H1 (cell line): ENCODE results near the gene COL4A2. TPM values are rescaled to one million over a fixed set of nuclear protein-coding genes. Genes with fewer than 3 reads are reported as not detected.

ENCODE experiments used
- CTCF ChIA-PET: fragments of 300-600 bp; sonication (Branson Sonifier 250); formaldehyde crosslinking; loops from one replicate; lab custom pipeline; 2021; ENCODE audit not compliant: partially characterized antibody; lab: Charles Lee
- POLR2A ChIA-PET: fragments of 300-600 bp; sonication (Branson Sonifier 250); formaldehyde crosslinking; loops from one replicate; lab custom pipeline; 2021; ENCODE audit warnings: inconsistent platforms; ENCODE audit not compliant: partially characterized antibody; lab: Charles Lee
- DNase-seq, 2 experiments: peaks; one replicate each; pipeline versions ENCODE4 v3.0.0 to v3.0.0-alpha.2; 2010 to 2022; ENCODE audit warnings: low spot score in 2 of 2, low read depth in 1 of 2, mixed read lengths in 1 of 2
- FAIRE-seq: peaks from 2 replicates; lab custom pipeline; 2011; peaks lifted over from hg19 to GRCh38; lab: Jason Lieb, UNC
- H2AFZ ChIP-seq: 2 replicates; pipeline ENCODE4 v1.8.1; 2012; ENCODE audit warnings: low read length, inconsistent platforms
- H2AK5ac ChIP-seq: 2 replicates; pipeline ENCODE4 v1.6.1; 2013; ENCODE audit warnings: low read depth, low read length
- H2BK120ac ChIP-seq: replicated peaks from 2 replicates; pipeline ENCODE3; 2013; ENCODE audit warnings: low read depth, low read length, inconsistent platforms
- H2BK12ac ChIP-seq: 2 replicates; pipeline ENCODE4 v1.6.1; 2013; ENCODE audit warnings: low read depth, low read length
- H2BK15ac ChIP-seq: 2 replicates; pipeline ENCODE4 v1.6.1; 2013; ENCODE audit warnings: low read length
- H2BK20ac ChIP-seq: 2 replicates; pipeline ENCODE4 v1.6.1; 2013; ENCODE audit warnings: low read length
- H2BK5ac ChIP-seq: 2 replicates; pipeline ENCODE4 v1.6.1; 2013; ENCODE audit warnings: low read depth, low read length
- H3K14ac ChIP-seq: 2 replicates; pipeline ENCODE4 v1.6.1; 2013; ENCODE audit warnings: inconsistent platforms; ENCODE audit not compliant: insufficient read length
- H3K18ac ChIP-seq: 2 replicates; pipeline ENCODE4 v1.6.1; 2013; ENCODE audit warnings: low read length; ENCODE audit errors: extremely low read depth
- H3K23ac ChIP-seq: 2 replicates; pipeline ENCODE4 v1.6.1; 2013; ENCODE audit warnings: inconsistent platforms; ENCODE audit not compliant: insufficient read length
- H3K23me2 ChIP-seq: 2 replicates; pipeline ENCODE4 v1.6.1; 2013; ENCODE audit warnings: low read depth, low read length
- H3K27ac ChIP-seq: 2 replicates; pipeline ENCODE4 v1.6.1; 2011; ENCODE audit warnings: low read depth, low read length, inconsistent platforms
- H3K27me3 ChIP-seq, 4 experiments: replicated peaks in 1 of 4; 1 replicate in 1 of 4; 2 replicates in 3 of 4; pipeline versions ENCODE4 v1.6.1 to v1.8.1; 2011 to 2013; ENCODE audit warnings: low read length in 3 of 4, mild to moderate bottlenecking in 3 of 4, inconsistent platforms in 2 of 4, mixed read lengths in 2 of 4, moderate library complexity in 1 of 4; ENCODE audit not compliant: control insufficient read depth in 3 of 4, insufficient read depth in 3 of 4; ENCODE audit errors: extremely low read depth in 1 of 4
- H3K36me3 ChIP-seq, 4 experiments: 2 replicates each; pipeline versions ENCODE4 v1.6.1 to v1.8.1; 2011 to 2013; ENCODE audit warnings: mild to moderate bottlenecking in 4 of 4, low read length in 3 of 4, moderate library complexity in 2 of 4, control low read depth in 1 of 4, inconsistent platforms in 1 of 4; ENCODE audit not compliant: insufficient read depth in 4 of 4, control insufficient read depth in 2 of 4
- H3K4ac ChIP-seq: replicated peaks from 2 replicates; pipeline ENCODE3; 2013; ENCODE audit warnings: low read length, low read depth, mixed read lengths, inconsistent platforms; ENCODE audit not compliant: insufficient read length
- H3K4me1 ChIP-seq, 4 experiments: replicated peaks in 1 of 4; 1 replicate in 1 of 4; 2 replicates in 3 of 4; pipeline versions ENCODE4 v1.6.1 to v1.8.1; 2011 to 2013; ENCODE audit warnings: low read length in 3 of 4, inconsistent platforms in 2 of 4, mixed read lengths in 1 of 4; ENCODE audit not compliant: insufficient read depth in 4 of 4, control insufficient read depth in 3 of 4
- H3K4me2 ChIP-seq, 2 experiments: 2 replicates each; pipeline versions ENCODE4 v1.6.1 to v1.8.1; 2011 to 2013; ENCODE audit warnings: low read depth in 2 of 2, low read length in 2 of 2, control low read depth in 1 of 2, inconsistent platforms in 1 of 2, mild to moderate bottlenecking in 1 of 2; ENCODE audit not compliant: insufficient read depth in 1 of 2
- H3K4me3 ChIP-seq, 4 experiments: fragments of 200-600, 300-600 bp in 1 of 4; sonication (generic), shearing (Covaris generic), sonication (Bioruptor Twin) in 1 of 4; 2 replicates each; pipeline versions ENCODE4 v1.5.1 to v1.8.1; 2011 to 2016; ENCODE audit warnings: low read length in 4 of 4, low read depth in 3 of 4, control low read depth in 2 of 4, inconsistent platforms in 2 of 4, mild to moderate bottlenecking in 2 of 4, mixed read lengths in 1 of 4, moderate library complexity in 1 of 4; ENCODE audit not compliant: insufficient read depth in 2 of 4; ENCODE audit errors: extremely low read depth in 1 of 4
- H3K56ac ChIP-seq: replicated peaks from 2 replicates; pipeline ENCODE3; 2013; ENCODE audit warnings: low read depth, mild to moderate bottlenecking, mixed read lengths, low read length, inconsistent platforms; ENCODE audit not compliant: insufficient read length
- H3K79me1 ChIP-seq: 2 replicates; pipeline ENCODE4 v1.6.1; 2013; ENCODE audit warnings: low read depth, low read length, control low read depth
- H3K79me2 ChIP-seq, 2 experiments: 2 replicates each; pipeline versions ENCODE4 v1.6.1 to v1.8.1; 2012 to 2013; ENCODE audit warnings: low read length in 2 of 2, mild to moderate bottlenecking in 2 of 2, inconsistent platforms in 1 of 2; ENCODE audit not compliant: insufficient read depth in 2 of 2, control insufficient read depth in 1 of 2
- H3K9ac ChIP-seq, 4 experiments: replicated peaks in 1 of 4; 1 replicate in 1 of 4; 2 replicates in 3 of 4; pipeline versions ENCODE4 v1.6.1 to v1.8.1; 2011 to 2013; ENCODE audit warnings: low read depth in 3 of 4, low read length in 3 of 4, control low read depth in 2 of 4, mild to moderate bottlenecking in 2 of 4, moderate library complexity in 2 of 4, inconsistent platforms in 1 of 4; ENCODE audit errors: extremely low read depth in 1 of 4
- H3K9me3 ChIP-seq, 2 experiments: 2 replicates each; pipeline versions ENCODE4 v1.6.1 to v1.8.1; 2012 to 2013; ENCODE audit warnings: mild to moderate bottlenecking in 2 of 2, moderate library complexity in 2 of 2, control low read depth in 1 of 2, inconsistent platforms in 1 of 2, low read depth in 1 of 2, low read length in 1 of 2, mixed read lengths in 1 of 2; ENCODE audit not compliant: insufficient read depth in 2 of 2
- H4K20me1 ChIP-seq, 2 experiments: replicated peaks in 1 of 2; 2 replicates each; pipeline versions ENCODE3 to v1.8.1; 2011 to 2013; ENCODE audit warnings: inconsistent platforms in 2 of 2, low read length in 2 of 2, mild to moderate bottlenecking in 1 of 2; ENCODE audit not compliant: insufficient read depth in 2 of 2, control insufficient read depth in 1 of 2
- H4K5ac ChIP-seq: 2 replicates; pipeline ENCODE4 v1.6.1; 2013; ENCODE audit warnings: low read length, low read depth, mixed read lengths, inconsistent platforms; ENCODE audit not compliant: insufficient read length
- H4K8ac ChIP-seq: 2 replicates; pipeline ENCODE4 v1.8.0; 2013; ENCODE audit warnings: mild to moderate bottlenecking, moderate library complexity, low read length, inconsistent platforms; ENCODE audit not compliant: insufficient read depth; ENCODE audit errors: extremely low read depth
- H4K91ac ChIP-seq: replicated peaks from 2 replicates; pipeline ENCODE3; 2013; ENCODE audit warnings: low read length, mixed read lengths, inconsistent platforms; ENCODE audit not compliant: insufficient read length
- CEBPB ChIP-seq: IDR thresholded peaks from 2 replicates; pipeline ENCODE4 v1.6.1; 2012; ENCODE audit warnings: low read depth, low read length
- CHD1 ChIP-seq: IDR thresholded peaks from 2 replicates; pipeline ENCODE4 v1.6.1; 2012; ENCODE audit warnings: low read depth, low read length, improper control_type of control experiment
- CREB1 ChIP-seq: IDR thresholded peaks from 2 replicates; pipeline ENCODE4 v1.6.1; 2012; ENCODE audit warnings: inconsistent platforms
- EP300 ChIP-seq, 2 experiments: IDR thresholded peaks; 1 replicate in 1 of 2; 2 replicates in 1 of 2; pipeline ENCODE4 v1.6.1; 2011 to 2012; ENCODE audit warnings: low read depth in 2 of 2, low read length in 2 of 2, mild to moderate bottlenecking in 2 of 2, borderline replicate concordance in 1 of 2, inconsistent platforms in 1 of 2, moderate library complexity in 1 of 2
- HDAC6 ChIP-seq: IDR thresholded peaks from one replicate; pipeline ENCODE4 v1.7.1; 2012; ENCODE audit warnings: low read depth, mild to moderate bottlenecking, inconsistent platforms, low read length, moderate library complexity
- KDM4A ChIP-seq: IDR thresholded peaks from one replicate; pipeline ENCODE4 v1.7.1; 2012; ENCODE audit warnings: low read depth, mild to moderate bottlenecking, moderate library complexity, low read length, inconsistent platforms; ENCODE audit not compliant: severe bottlenecking
- NRF1 ChIP-seq: IDR thresholded peaks from 2 replicates; pipeline ENCODE4 v1.6.1; 2011; ENCODE audit warnings: mild to moderate bottlenecking, low read depth, low read length, improper control_type of control experiment
- RBBP5 ChIP-seq: IDR thresholded peaks from 2 replicates; pipeline ENCODE4 v1.7.1; 2012; ENCODE audit warnings: low read depth, mild to moderate bottlenecking, inconsistent platforms, low read length, moderate library complexity, borderline replicate concordance
- SIN3A ChIP-seq, 2 experiments: IDR thresholded peaks in 1 of 2; conservative IDR thresholded peaks in 1 of 2; 2 replicates each; pipeline ENCODE4 v1.6.1; 2011 to 2012; ENCODE audit warnings: low read length in 2 of 2, improper control_type of control experiment in 1 of 2, low read depth in 1 of 2, mild to moderate bottlenecking in 1 of 2
- SUZ12 ChIP-seq: fragments of 200-600 bp; sonication (generic); IDR thresholded peaks from 2 replicates; pipeline ENCODE4 v1.6.1; 2012; ENCODE audit warnings: mild to moderate bottlenecking, inconsistent platforms, low read length, moderate library complexity, mixed read lengths
- whole genome bisulfite sequencing, 2 experiments: shearing (Covaris generic) in 1 of 2; methylation state at CpG; one replicate each; pipeline versions ENCODE4 v1.1.6 to v1.1.7; 2013 to 2015; ENCODE audit warnings: low lambda C conversion rate in 2 of 2, mixed read lengths in 2 of 2, inconsistent platforms in 1 of 2, low coverage in 1 of 2, missing lambda C conversion rate in 1 of 2; ENCODE audit not compliant: insufficient replicate concordance in 2 of 2, insufficient coverage in 1 of 2, insufficient read length in 1 of 2; ENCODE audit errors: extremely low coverage in 1 of 2, missing lambda C conversion rate in 1 of 2; 5-methylcytosine and 5-hydroxymethylcytosine counted together
- polyA plus RNA-seq, 7 experiments: library from polyadenylated mRNA; depleted of rRNA in 3 of 7; stranded (reverse) in 5 of 7; unstranded in 2 of 7; fragments of >200 nt in 5 of 7; fragments of 200-250 nt in 2 of 7; gene quantifications; 1 replicate in 5 of 7; 2 replicates in 1 of 7; 4 replicates in 1 of 7; pipeline versions ENCODE4 v1.2.1 to v1.2.3, GENCODE V29; 2011 to 2013; ENCODE audit warnings: missing spikeins in 2 of 7, mixed read lengths in 2 of 7
- total RNA-seq: library from RNA; stranded (reverse); fragmentation: NEBNext Ultra II Directional; extraction: Animal tissue kit (Norgen Biotek cat#: 25700); gene quantifications from 2 replicates; pipeline ENCODE4 v1.2.1, GENCODE V29; 2021
- TF ChIP-seq, protein P1 (sequence below): IDR thresholded peaks from 2 replicates; pipeline ENCODE4 v1.6.1; 2011; ENCODE audit warnings: low read depth, mild to moderate bottlenecking, low read length; ENCODE audit not compliant: insufficient read depth
- TF ChIP-seq, protein P2 (sequence below): IDR thresholded peaks from 2 replicates; pipeline ENCODE4 v1.6.1; 2012; ENCODE audit warnings: low read length, inconsistent platforms

The COL4A2 gene
- total and polyA plus RNA-seq, 2 of the 8 experiments (the other 6 are each of a cell fraction or from before 2014, with no cell fraction given) = 80.4 to 87.3 TPM

DNA sequence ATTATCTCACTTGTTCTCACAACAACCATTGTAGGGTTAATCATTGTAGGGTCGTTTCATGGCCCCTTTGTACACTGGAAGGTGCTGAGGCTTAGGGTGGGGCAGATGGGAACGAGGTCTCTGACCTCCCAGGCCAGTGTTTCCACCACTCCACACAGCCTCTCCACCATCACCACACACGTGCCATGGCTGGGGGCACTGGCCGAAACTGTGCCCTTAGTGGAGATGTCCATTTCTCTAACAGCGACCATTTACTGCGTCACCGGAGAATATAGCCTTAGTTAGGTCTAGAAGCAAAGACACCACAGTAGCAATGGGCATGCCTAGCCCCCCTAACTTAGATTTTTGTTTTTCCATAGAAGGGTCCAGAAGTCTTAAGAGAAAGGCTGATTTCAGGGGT is 36.6 kb upstream of the COL4A2 start:
- Histone ChIP-seq H3K18ac (no peak overlapping the region), H4K91ac (peak overlapping the region; percentile 30), H3K36me3 (no peaks in the 10 kb centered on the region), H2BK120ac (no peak overlapping the region), H2BK15ac (no peak overlapping the region), H3K79me2 (peaks cover 0 to 7% of the 10 kb centered on the region in 2 experiments; a peak in 2 of 4 replicates), H3K4me3 (no peak overlapping the region), H3K9me3 (no peaks in the 10 kb centered on the region), H3K79me1 (peaks cover 10% of the 10 kb centered on the region; the same call in 1 of the 2 replicates), H3K4me2 (no peak overlapping the region), H3K4ac (no peak overlapping the region), H2BK12ac (no peak overlapping the region), H3K14ac (no peak overlapping the region), H4K5ac (no peak overlapping the region), H4K20me1 (no peaks in the 10 kb centered on the region), H3K23me2 (no peaks in the 10 kb centered on the region), H2BK5ac (no peak overlapping the region), H3K9ac (no peak overlapping the region), H2BK20ac (no peak overlapping the region), H3K27me3 (no peaks in the 10 kb centered on the region; a peak in 1 of 7 replicates), H3K4me1 (peaks cover 5 to 27% (median 11%) of the 10 kb centered on the region in 4 experiments), H4K8ac (no peak overlapping the region), H2AK5ac (no peak overlapping the region), H3K27ac (no peak overlapping the region), H2AFZ (no peak overlapping the region), H3K56ac (no peak overlapping the region), H3K23ac (no peak overlapping the region)
- 81% methylated on average over 7 of the region's 7 CpGs; no CpG with 5 or more reads in 1 of the 2 experiments for WGBS, 2 experiments
- TF ChIP-seq, protein P1, sequence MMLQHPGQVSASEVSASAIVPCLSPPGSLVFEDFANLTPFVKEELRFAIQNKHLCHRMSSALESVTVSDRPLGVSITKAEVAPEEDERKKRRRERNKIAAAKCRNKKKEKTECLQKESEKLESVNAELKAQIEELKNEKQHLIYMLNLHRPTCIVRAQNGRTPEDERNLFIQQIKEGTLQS = no peak
- TF ChIP-seq KDM4A (no peak), EP300 (IDR thresholded peaks at IDR 0.05; ENCODE audit: borderline replicate concordance in 1 of 2, low read depth in 2 of 2, low read length in 2 of 2) (no peak), HDAC6 (no peak), CHD1 (no peak), NRF1 (no peak), CREB1 (no peak), SUZ12 (no peak), SIN3A (conservative IDR thresholded peaks at IDR 0.05 in 1 of 2, IDR thresholded peaks at IDR 0.05 in 1 of 2; ENCODE audit: low read depth in 1 of 2, low read length in 2 of 2) (no peak), RBBP5 (no peak), CEBPB (no peak)
- TF ChIP-seq, protein P2, sequence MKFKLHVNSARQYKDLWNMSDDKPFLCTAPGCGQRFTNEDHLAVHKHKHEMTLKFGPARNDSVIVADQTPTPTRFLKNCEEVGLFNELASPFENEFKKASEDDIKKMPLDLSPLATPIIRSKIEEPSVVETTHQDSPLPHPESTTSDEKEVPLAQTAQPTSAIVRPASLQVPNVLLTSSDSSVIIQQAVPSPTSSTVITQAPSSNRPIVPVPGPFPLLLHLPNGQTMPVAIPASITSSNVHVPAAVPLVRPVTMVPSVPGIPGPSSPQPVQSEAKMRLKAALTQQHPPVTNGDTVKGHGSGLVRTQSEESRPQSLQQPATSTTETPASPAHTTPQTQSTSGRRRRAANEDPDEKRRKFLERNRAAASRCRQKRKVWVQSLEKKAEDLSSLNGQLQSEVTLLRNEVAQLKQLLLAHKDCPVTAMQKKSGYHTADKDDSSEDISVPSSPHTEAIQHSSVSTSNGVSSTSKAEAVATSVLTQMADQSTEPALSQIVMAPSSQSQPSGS = no peak
- ChIA-PET POLR2A (no interaction called here), CTCF (interaction anchor here (0.8 to 1.9 kb wide), 5 partner anchors 8 to 142 kb away, joined by 3 to 4 read pairs (median 3); no protein-coding TSS in a partner anchor)
- FAIRE-seq = no peak
- DNase-seq = no peak
